Nephron (organoid): ENCODE measurements around the gene GPR183.
A peak's percentile ranks its signal among the peaks of the same experiment; 100 is the strongest.

Experiments used
- H3K27ac Mint-ChIP-seq, 3 experiments: 2 replicates each; pipeline ENCODE4 v1.8.0; 2020; ENCODE audit warnings: mixed read lengths in 3 of 3, mild to moderate bottlenecking in 2 of 3, moderate library complexity in 1 of 3
- H3K27me3 Mint-ChIP-seq: 2 replicates; pipeline ENCODE4 v1.8.0; 2021; ENCODE audit warnings: low read depth, mild to moderate bottlenecking, moderate library complexity, mixed read lengths
- H3K36me3 Mint-ChIP-seq: 2 replicates; pipeline ENCODE4 v1.8.0; 2020; ENCODE audit warnings: low read depth, mixed read lengths
- H3K4me1 Mint-ChIP-seq: 2 replicates; pipeline ENCODE4 v1.8.0; 2020; ENCODE audit warnings: mixed read lengths
- H3K4me3 Mint-ChIP-seq, 3 experiments: 2 replicates each; pipeline ENCODE4 v1.8.0; 2020; ENCODE audit warnings: mild to moderate bottlenecking in 3 of 3, mixed read lengths in 3 of 3, moderate library complexity in 2 of 3
- H3K9me3 Mint-ChIP-seq: 2 replicates; pipeline ENCODE4 v1.8.0; 2020; ENCODE audit warnings: mixed read lengths
- TF ChIP-seq, protein P1 (sequence below), 3 experiments: fragments of 200-600 bp; sonication (generic); IDR thresholded peaks; one replicate each; pipeline ENCODE4 v1.5.0; 2021; ENCODE audit warnings: antibody characterized with exemption in 3 of 3; ENCODE audit not compliant: unreplicated experiment in 3 of 3

The GPR183 gene

DNA sequence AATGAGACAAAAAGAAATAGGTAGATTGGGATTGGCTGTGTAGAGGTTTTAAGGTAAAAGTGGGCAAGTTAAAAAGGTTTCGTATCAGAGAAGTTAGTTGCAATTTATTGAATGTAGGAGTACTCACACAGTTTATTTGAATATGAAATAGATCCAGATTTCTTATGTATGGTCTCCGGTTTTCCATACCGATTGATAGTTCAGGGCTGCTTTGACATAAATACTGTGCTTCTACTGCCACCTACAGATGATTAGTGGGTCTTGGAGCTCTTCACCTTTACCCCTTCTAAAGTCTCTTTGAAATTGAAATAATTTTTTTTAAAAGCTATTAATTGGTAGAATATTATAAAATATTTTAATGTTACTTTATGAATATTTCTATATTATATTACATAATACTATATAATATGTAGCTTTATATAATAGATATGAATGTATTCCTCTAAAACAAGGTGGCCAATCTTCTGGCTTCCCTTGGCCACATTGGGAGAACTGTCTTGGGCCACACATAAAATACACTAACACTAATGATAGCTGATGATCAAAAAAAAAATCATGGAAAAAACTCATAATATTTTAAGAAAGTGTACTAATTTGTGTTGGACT lies 41.3 kb downstream of the GPR183 start:
- Mint-ChIP-seq H3K4me1 (peaks cover 12% of the 10 kb centered on the region), H3K9me3 (no peaks in the 10 kb centered on the region), H3K36me3 (no peaks in the 10 kb centered on the region), H3K27ac (peak overlapping the region in 1 of 3 experiments; percentile 13), H3K4me3 (no peak overlapping the region), H3K27me3 (no peaks in the 10 kb centered on the region)
- TF ChIP-seq, protein P1, sequence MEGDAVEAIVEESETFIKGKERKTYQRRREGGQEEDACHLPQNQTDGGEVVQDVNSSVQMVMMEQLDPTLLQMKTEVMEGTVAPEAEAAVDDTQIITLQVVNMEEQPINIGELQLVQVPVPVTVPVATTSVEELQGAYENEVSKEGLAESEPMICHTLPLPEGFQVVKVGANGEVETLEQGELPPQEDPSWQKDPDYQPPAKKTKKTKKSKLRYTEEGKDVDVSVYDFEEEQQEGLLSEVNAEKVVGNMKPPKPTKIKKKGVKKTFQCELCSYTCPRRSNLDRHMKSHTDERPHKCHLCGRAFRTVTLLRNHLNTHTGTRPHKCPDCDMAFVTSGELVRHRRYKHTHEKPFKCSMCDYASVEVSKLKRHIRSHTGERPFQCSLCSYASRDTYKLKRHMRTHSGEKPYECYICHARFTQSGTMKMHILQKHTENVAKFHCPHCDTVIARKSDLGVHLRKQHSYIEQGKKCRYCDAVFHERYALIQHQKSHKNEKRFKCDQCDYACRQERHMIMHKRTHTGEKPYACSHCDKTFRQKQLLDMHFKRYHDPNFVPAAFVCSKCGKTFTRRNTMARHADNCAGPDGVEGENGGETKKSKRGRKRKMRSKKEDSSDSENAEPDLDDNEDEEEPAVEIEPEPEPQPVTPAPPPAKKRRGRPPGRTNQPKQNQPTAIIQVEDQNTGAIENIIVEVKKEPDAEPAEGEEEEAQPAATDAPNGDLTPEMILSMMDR (IDR thresholded peaks at IDR 0.05; ENCODE audit: unreplicated experiment in 3 of 3), result peak; percentile 51 to 72 (median 51)

DNA sequence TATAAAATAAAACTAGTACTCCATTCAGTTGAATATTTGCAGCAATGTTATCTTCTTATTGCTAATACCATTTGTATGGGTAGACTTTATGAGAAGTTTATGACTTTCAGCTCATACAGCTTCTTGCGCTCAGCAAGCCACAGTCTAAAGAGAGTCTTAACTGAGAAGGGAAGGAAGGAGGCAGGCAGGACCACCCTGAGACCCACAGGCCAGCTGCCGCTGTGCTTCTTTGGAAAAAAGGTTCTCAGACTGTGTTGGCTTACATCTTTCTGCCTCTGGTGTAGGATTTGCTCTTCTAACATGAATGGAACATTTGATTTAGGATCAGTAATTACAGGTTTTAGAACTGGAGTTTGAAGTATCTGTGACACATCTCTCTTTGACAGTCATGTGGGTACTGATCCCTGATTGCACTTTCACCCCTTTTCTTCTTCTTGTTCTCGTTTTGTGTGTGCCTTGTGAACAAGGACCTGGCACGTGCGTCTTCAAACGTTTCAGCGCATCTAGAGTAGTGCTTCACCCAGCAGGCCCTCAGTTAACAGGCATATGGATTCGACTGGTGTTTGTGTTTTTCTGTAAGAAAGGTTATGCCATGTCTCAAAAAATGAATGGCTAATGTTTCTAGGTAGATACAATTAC lies 41.9 kb downstream of the GPR183 start:
- peak overlapping the region in 1 of 3 experiments; percentile 13 for H3K27ac Mint-ChIP-seq
- TF ChIP-seq, protein P1 (IDR thresholded peaks at IDR 0.05; ENCODE audit: unreplicated experiment in 3 of 3), result no peak

DNA sequence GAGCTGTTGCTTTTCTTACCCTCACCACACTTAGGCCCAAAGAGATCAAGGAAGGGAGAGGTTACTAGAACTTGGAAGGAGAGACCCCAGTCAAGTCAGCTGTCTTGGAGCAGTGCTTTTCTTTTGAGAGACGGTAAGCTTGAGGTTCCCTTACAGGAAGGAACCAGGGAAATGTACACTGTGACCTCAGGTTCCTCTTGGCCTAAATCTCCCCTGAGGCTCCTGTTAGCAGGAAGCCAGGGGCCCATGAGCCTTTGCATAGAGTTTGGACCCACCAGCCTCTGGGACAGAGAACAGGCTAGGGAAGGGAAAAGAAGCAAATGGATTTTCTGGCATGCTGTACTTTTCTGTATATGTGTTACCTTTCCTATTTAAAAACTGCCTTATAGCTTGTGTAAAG lies 43.1 kb downstream of the GPR183 start:
- Mint-ChIP-seq H3K27me3 (no peaks in the 10 kb centered on the region), H3K9me3 (no peaks in the 10 kb centered on the region), H3K36me3 (peaks cover 6% of the 10 kb centered on the region), H3K27ac (no peak overlapping the region), H3K4me1 (peaks cover 12% of the 10 kb centered on the region), H3K4me3 (no peak overlapping the region)
- TF ChIP-seq, protein P1 (IDR thresholded peaks at IDR 0.05; ENCODE audit: unreplicated experiment in 3 of 3), result no peak

More for the DNA sequence above, 41.9 kb downstream of the GPR183 start:
- H3K36me3 Mint-ChIP-seq, result peaks cover 1% of the 10 kb centered on the region
- peaks cover 12% of the 10 kb centered on the region for H3K4me1 Mint-ChIP-seq
- H3K27me3 Mint-ChIP-seq, result no peaks in the 10 kb centered on the region
- H3K9me3 Mint-ChIP-seq, result no peaks in the 10 kb centered on the region
- H3K4me3 Mint-ChIP-seq, result no peak overlapping the region

DNA sequence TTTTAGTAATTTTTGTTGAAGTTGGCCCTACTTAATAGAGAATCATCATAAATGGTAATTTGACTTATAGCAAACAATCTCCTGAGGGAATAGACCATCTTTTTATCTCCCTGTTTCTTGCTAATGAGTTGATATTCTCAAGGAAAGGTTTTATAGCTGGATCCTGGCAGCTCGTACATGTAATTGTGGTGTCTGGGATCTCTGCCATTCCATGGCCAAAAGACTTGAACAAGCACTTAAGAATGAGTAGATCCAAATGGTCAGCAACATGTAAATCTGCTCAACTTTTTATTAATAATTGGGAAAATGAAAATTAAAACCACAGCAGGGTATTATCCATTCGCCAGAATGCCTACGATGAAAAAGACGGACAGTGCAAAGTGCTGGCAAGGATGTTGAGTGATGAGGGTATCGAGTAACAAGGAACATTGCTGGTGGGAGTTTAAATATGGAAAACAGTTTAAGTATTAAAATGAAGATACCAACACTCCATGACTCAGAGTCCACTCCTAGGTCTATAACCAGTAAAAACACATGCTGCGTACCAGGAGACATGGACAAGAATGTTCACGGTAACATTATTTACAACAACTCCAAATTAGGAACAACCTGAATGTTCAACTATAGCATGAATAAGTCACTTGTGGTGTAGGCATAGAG lies 43.9 kb downstream of the GPR183 start:
- TF ChIP-seq, protein P1 (IDR thresholded peaks at IDR 0.05; ENCODE audit: unreplicated experiment in 3 of 3), result no peak
- no peaks in the 10 kb centered on the region for H3K27me3 Mint-ChIP-seq
- peaks cover 12% of the 10 kb centered on the region for H3K4me1 Mint-ChIP-seq
- H3K9me3 Mint-ChIP-seq, result no peaks in the 10 kb centered on the region
- H3K27ac Mint-ChIP-seq, result peak overlapping the region in 2 of 3 experiments; percentile 5 to 16
- H3K4me3 Mint-ChIP-seq, result no peak overlapping the region
- H3K36me3 Mint-ChIP-seq, result peaks cover 6% of the 10 kb centered on the region

DNA sequence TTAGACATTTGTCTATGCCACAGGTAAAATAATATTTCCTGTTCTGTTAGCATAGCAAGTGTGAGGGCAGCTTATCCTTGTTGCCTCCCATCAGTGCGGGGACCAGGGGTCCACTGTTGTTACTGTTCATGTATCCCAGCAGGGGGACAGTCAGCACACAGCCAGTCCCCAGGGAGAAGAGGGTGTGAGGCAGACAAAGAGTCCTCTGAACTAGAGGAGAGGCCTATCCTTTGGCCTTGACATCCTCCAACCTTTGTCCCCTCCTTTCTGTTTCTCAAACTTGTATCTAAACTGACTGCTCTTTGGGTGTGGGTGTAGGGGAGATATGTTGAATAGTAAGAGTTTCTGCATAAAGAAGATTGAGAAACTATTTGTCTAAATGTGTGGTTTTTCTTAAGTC lies 46.1 kb downstream of the GPR183 start:
- no peaks in the 10 kb centered on the region for H3K9me3 Mint-ChIP-seq
- H3K36me3 Mint-ChIP-seq, result peaks cover 6% of the 10 kb centered on the region
- H3K27ac Mint-ChIP-seq, result no peak overlapping the region
- TF ChIP-seq, protein P1 (IDR thresholded peaks at IDR 0.05; ENCODE audit: unreplicated experiment in 3 of 3), result no peak
- no peak overlapping the region for H3K4me3 Mint-ChIP-seq
- H3K27me3 Mint-ChIP-seq, result no peaks in the 10 kb centered on the region
- H3K4me1 Mint-ChIP-seq, result peaks cover 12% of the 10 kb centered on the region
